ENCODE results near the gene RFNG.

Gene RFNG

DNA sequence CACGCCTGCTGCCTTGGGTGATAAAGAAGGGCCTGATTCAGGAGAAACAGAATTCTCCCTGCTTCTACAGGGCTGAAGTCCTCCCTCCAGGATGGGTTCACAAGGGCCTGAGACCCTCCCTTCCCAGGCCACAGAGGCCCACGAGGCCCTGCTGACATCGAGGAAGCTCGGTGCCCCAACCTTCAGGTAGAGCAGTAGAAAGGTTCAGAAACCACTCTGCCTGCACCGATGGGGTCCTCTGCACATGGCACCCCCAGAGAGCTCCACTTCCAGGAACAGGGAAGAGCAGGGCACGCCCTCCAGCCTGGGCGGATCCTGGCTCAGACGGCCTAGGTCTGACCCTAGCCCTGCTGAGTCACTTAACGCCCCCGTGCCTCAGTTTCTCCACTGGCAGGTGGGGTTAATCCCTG is 29.7 kb downstream of the RFNG start:
- TF ChIP-seq, protein P1, sequence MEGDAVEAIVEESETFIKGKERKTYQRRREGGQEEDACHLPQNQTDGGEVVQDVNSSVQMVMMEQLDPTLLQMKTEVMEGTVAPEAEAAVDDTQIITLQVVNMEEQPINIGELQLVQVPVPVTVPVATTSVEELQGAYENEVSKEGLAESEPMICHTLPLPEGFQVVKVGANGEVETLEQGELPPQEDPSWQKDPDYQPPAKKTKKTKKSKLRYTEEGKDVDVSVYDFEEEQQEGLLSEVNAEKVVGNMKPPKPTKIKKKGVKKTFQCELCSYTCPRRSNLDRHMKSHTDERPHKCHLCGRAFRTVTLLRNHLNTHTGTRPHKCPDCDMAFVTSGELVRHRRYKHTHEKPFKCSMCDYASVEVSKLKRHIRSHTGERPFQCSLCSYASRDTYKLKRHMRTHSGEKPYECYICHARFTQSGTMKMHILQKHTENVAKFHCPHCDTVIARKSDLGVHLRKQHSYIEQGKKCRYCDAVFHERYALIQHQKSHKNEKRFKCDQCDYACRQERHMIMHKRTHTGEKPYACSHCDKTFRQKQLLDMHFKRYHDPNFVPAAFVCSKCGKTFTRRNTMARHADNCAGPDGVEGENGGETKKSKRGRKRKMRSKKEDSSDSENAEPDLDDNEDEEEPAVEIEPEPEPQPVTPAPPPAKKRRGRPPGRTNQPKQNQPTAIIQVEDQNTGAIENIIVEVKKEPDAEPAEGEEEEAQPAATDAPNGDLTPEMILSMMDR (IDR thresholded peaks at IDR 0.05), result no peak
- no peaks in the 10 kb centered on the region for H3K27me3 Mint-ChIP-seq (ENCODE audit: low read depth, poor library complexity)
- no peaks in the 10 kb centered on the region for H3K36me3 Mint-ChIP-seq (ENCODE audit: low read depth)
- H3K4me1 Mint-ChIP-seq, result peaks cover 31% of the 10 kb centered on the region
- no peaks in the 10 kb centered on the region for H3K9me3 Mint-ChIP-seq
- H3K4me3 Mint-ChIP-seq, result peak overlapping the region; percentile 82
- no peak overlapping the region for H3K27ac Mint-ChIP-seq
- no peak for DNase-seq

DNA sequence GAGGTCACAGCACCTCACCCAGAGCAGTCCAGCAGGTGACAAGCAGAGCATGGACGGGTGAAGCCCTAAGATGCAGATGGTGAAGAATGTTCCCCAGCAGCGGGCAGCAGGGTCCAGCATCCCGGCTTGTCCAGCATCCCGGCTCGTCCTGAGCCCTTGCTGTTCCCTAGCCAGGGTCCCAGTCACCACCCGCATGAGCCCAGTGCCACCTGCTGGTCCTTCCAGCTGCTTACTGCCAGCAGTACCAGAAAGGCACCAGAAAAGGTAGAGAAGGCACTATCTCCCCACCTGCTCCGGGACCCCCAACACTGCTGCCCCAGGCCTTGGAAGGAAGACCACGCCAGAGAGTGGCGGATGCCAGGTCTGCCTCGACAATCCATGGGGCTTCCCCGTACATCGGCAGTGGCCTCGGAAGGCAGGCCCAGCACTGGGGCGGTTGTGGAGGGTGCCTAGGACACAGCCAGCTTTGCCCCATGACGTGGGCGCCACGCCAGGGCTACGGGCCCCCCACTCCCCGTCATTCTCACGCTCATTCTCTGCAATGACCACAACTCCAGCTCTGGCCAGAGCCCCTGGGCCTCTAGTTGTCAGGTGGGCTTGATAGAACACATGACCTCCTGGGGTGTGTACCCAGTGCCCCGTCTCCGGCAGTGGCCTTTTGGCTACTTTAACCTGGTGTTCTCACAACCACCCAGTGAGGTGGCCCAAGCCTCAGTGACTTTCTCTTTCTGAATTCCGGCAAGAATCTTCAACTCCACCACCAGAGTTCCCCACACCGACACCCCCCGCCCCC is 30.3 kb downstream of the RFNG start:
- DNase-seq, result peak; percentile 70
- H3K4me1 Mint-ChIP-seq, result peaks cover 31% of the 10 kb centered on the region
- H3K9me3 Mint-ChIP-seq, result no peaks in the 10 kb centered on the region
- H3K4me3 Mint-ChIP-seq, result peak overlapping the region; percentile 82
- no peaks in the 10 kb centered on the region for H3K36me3 Mint-ChIP-seq (ENCODE audit: low read depth)
- H3K27ac Mint-ChIP-seq, result no peak overlapping the region
- TF ChIP-seq, protein P1 (IDR thresholded peaks at IDR 0.05), result peak; percentile 52
- H3K27me3 Mint-ChIP-seq (ENCODE audit: low read depth, poor library complexity), result no peaks in the 10 kb centered on the region

DNA sequence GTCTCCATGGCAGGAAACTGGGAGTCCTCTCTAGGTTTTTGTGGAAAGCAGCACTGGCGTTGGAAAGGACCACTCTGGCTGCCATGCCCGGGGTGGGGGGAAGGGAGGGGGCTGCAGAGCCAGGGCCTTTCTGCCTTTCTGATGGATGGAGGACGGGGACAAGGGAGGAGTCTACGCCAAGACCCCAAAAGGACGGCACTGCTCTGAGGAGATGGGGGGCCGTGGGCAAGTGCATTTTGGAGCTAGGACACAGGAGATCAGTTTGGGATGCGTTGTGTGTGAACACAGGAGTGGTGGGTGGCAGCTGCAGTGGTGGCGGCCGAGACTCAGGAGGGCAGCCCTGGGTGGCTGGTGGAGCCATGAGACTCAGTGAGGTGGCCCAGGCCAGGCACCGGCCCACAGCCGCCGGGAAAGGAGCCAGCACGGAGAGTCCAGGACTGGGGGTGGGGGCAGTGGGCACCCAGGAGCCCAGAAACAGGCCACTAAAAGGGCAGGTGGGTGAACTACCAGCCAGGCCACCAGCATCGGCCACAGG is 31.0 kb downstream of the RFNG start:
- H3K9me3 Mint-ChIP-seq, result no peaks in the 10 kb centered on the region
- H3K4me1 Mint-ChIP-seq, result peaks cover 31% of the 10 kb centered on the region
- H3K27me3 Mint-ChIP-seq (ENCODE audit: low read depth, poor library complexity), result no peaks in the 10 kb centered on the region
- no peak overlapping the region for H3K27ac Mint-ChIP-seq
- TF ChIP-seq, protein P1 (IDR thresholded peaks at IDR 0.05), result no peak
- DNase-seq, result no peak
- H3K4me3 Mint-ChIP-seq, result no peak overlapping the region
- H3K36me3 Mint-ChIP-seq (ENCODE audit: low read depth), result no peaks in the 10 kb centered on the region

DNA sequence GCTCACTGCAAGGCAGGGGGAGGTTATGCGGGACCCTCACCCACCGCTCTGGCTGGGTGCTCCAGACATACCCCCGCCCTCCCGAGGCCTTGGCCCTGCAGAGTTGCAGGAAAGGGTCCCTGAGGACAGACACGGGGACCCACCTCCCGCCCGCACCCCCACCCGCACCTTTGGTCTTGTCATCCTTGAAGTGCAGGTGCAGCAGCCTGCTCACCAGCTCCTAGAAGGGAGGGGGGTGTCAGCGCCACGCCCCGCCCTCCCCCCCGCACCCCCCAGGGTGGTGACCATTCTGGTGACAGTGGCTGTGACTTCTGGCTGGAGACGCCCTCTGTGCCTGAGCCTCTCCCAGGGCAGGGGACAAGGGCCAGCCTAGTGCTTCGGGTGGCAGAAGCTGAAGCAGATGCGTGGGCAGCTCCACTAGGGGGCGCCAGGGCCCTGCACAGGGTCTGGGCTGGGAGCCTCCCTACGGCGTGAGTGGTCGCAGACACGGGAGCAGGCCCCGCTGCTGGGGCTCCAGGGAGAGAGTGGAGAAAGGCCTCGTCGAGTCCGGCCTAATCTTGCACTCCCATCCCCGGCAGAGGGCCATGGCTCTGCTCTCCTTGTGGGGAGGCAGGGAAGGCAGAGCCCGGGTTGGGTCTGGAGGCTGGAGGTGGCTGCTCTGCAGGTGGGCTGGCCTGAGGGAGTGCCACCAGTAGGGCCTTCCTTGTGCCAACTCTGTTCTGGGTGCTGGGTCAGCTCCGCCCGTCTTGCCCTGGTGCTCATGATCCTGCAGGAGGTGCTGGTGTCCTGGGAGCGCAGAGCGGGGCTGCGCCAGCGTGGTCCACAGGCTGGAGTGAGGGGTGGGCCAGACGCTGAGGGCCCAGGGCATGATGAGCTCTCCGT is 31.7 kb downstream of the RFNG start:
- TF ChIP-seq, protein P1 (IDR thresholded peaks at IDR 0.05), result peak; percentile 75
- peaks cover 31% of the 10 kb centered on the region for H3K4me1 Mint-ChIP-seq
- peak; percentile 84 for DNase-seq
- no peaks in the 10 kb centered on the region for H3K9me3 Mint-ChIP-seq
- H3K36me3 Mint-ChIP-seq (ENCODE audit: low read depth), result no peaks in the 10 kb centered on the region
- no peak overlapping the region for H3K4me3 Mint-ChIP-seq
- H3K27me3 Mint-ChIP-seq (ENCODE audit: low read depth, poor library complexity), result no peaks in the 10 kb centered on the region
- H3K27ac Mint-ChIP-seq, result no peak overlapping the region

DNA sequence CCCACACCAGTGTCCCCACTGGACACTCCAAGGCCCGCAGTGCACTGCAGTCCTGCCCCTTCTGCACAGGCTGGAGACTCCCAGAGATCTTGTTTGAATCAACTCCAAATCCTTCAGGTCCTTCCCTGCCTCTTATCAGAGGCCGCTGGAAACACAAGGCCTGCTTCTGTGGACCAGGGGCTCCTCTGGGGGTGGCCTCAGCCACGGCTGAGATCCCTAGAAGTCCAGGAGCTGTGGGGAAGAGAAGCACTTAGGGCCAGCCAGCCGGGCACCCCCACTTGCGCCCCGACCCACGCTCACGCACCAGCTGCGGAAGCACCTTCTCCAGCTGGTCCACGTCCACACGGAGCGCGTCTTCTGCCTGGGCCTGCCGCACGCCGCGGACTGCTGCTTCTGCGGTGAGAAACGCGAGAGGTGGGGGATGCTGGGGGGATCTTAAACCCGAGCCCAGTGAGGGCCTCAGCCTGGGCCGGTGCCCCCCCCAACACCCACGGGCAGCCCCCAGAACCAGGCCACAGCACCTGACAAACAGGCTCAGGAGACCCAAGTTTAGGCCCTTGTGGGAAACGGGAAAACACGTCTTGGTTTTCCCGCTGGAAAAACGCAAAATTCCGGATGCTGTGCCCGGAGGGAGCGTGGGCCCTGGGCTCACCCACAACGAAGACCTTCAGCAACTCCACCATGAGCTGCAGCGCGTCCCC is 32.5 kb downstream of the RFNG start:
- H3K27ac Mint-ChIP-seq, result no peak overlapping the region
- no peaks in the 10 kb centered on the region for H3K36me3 Mint-ChIP-seq (ENCODE audit: low read depth)
- no peaks in the 10 kb centered on the region for H3K9me3 Mint-ChIP-seq
- H3K27me3 Mint-ChIP-seq (ENCODE audit: low read depth, poor library complexity), result no peaks in the 10 kb centered on the region
- H3K4me3 Mint-ChIP-seq, result no peak overlapping the region
- no peak for DNase-seq
- TF ChIP-seq, protein P1 (IDR thresholded peaks at IDR 0.05), result no peak
- H3K4me1 Mint-ChIP-seq, result peaks cover 32% of the 10 kb centered on the region

Data from nephron progenitor cell (in vitro differentiated cells).